Left cardiac atrium (tissue), 4 donors: ENCODE measurements around the gene WARS2. TPM values are rescaled to one million over a fixed set of nuclear protein-coding genes. Genes with fewer than 3 reads are reported as not detected.

Source experiments
- ATAC-seq, 2 donors: fragments of 200-7000 bp; cut with Tn5 transposase; one replicate each; pipeline ENCODE4 v1.9.1; 2020; ENCODE audit warnings: mild to moderate bottlenecking in 2 of 2, moderate library complexity in 2 of 2
- DNase-seq: peaks from one replicate; pipeline ENCODE4 v3.0.0-alpha.2; 2020
- intact Hi-C, 2 donors: fragments of 100-400 bp; cut with DNase I; formaldehyde crosslinking; loops; one replicate each; pipeline versions ENCODE4 v1.14.1 to v1.15.1; 2022 to 2023
- total RNA-seq, 2 donors: library from RNA; stranded (reverse); fragmentation: NEBNext Ultra II Directional; extraction: Animal tissue kit (Norgen Biotek cat#: 25700); gene quantifications; one replicate each; pipeline ENCODE4 v1.2.1, GENCODE V29; 2021
- donor health status: DM: no; HTN: yes; CAD: no.
- donor health status: DM: no; HTN: yes; CAD: no; lungs with severe emphysema.
- donor health status: DM: yes; HTN: yes; CAD: no.
- donor health status: Dilated cardiomyopathy.

The WARS2 gene
- total RNA-seq, 2 donors from 2014 or later: 11.1 to 11.4 TPM

DNA sequence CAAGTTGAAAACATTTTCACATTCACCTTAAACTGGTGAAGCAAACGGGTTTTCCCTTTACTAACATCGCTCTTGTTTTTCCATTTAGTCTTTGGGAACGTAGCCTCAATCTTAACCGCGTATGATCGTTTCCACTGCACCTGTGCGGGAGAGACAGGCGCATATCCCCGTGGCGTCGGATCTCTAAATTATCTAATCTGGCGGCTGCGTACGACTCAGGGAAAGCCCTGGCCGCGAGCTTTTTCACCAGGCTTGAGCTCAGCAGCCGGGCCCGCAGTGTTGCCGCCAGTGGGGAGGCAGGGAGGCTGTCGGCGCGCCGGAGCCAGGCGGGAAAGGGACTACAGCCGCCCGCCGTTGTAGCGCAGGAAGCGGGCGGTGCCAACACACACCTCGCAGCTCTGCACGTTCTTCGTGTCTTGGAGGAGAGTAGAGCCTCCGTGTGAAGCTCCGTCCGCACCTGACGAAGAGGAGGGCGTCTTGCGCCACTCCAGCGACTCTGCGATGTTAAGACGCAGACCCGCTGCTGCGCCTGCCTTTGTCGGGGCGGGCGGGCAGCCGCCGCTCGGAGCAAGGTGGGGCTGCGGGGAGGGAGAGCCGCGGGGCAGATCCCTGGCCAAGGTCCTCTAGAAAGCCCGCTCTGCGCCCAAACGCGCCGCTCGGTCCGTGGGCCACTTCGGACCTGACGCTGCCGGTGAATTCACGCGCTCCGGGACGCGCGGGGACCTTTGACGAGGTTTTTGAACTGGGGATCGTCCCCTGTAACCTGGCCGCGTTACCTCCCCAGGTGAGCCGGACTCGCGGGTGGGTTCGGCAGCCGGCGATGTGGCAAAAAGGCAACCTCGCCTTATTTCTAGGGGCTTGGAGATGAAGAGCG is 133.8 kb downstream of the WARS2 start:
- ATAC-seq: peak in 1 of 2 donors; percentile 24
- no peak for DNase-seq
- intact Hi-C loops: loop anchor here in 1 of 2 donors (10.0 kb wide), 1 partner anchor 852 kb away; no protein-coding TSS in a partner anchor

DNA sequence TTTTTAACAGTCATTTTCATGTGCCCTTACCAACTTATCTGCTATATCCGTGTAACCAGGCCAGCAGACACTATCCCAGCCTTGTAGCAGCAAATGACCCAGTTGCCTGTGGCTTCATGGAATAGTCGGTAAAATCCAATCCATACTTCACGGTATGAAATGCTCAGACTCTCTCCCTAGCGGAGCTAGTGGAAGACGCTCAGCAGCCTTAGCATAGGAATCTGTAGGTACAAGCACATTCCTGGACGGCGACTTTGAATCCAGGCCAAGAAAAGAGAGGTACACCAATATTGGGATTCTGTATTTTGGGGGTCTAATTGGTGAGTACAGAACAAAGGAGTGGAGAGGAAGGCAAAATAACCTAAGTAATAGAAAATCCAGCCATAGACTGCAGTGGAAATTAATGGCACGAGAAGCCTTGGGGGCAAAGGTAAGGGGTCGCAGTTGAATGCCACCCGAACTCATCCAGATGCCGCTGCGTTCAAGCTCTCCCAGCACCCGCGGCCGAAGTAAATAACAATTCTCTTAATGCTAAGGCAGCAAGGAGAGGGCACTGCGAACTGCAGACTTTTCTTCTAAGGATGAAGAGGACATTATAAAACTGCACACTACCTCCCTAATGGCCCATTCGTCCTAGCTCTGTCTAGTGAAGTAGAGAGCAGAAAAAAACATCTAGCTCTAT is 134.6 kb downstream of the WARS2 start:
- intact Hi-C loops: loop anchor here in 1 of 2 donors (10.0 kb wide), 1 partner anchor 851 kb away; no protein-coding TSS in a partner anchor
- no peak for ATAC-seq
- DNase-seq: no peak

DNA sequence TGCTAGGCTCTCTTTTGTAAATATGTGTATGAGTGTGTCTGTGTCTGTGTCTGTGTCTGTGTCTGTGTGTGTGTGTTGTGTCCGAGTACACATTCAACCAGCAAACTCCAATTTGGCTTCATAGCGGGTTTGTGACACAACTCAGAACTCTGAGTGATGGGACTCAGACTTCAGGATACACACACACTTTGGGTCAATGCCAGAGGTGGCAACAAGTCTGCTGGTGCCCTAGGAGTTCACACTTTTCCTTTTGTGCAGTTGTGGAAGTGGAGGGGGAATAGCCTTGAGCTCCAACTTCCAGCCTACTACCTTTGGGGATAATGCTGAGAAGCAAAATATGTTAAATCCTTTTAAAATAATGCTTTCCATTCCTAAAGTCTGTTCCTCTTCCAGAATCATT is 135.7 kb downstream of the WARS2 start:
- intact Hi-C loops: loop anchor here in 1 of 2 donors (10.0 kb wide), 1 partner anchor 850 kb away; no protein-coding TSS in a partner anchor
- ATAC-seq (no peak), DNase-seq (no peak)

- intact Hi-C loops: loop anchor here in 1 of 2 donors (10.0 kb wide), 1 partner anchor 849 kb away; no protein-coding TSS in a partner anchor
- DNase-seq (no peak), ATAC-seq (no peak)
Measured at GRCh38 chr1:119004129-119004527, 136.3 kb downstream of the WARS2 start.

DNA sequence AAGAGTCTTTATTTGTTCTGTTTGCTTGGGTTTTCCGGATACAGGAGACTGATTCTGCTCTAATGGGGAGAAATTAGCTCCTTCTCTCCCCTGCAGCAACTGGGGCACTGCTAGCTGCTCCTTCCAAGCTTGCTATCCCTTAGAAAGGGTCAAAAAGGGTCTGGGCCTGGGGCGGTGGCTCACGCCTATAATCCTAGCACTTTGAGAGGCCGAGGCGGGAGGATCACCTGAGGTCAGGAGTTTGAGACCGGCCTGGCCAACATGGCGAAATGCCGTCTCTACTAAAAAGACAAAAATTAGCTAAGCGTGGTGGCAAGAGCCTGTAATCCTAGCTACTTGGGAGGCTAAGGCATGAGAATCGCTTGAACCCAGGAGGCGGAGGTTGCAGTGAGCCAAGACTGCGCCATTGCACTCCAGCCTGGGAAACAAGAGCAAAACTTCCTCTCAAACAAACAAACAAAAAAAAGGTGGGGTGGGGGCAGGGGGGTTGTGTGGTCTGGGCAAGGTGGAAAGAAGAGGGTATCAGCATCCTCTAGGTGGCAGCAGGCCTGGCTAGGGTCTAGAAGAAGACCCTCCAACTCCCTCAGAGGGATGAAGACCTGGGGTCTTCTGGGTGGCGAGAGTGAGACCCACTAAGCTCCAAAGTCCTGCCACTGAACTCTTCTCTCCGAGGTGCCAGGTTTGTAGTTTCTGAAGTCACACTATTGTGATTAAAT is 136.9 kb downstream of the WARS2 start:
- DNase-seq (no peak), ATAC-seq (no peak)
- intact Hi-C loops: loop anchor here in 1 of 2 donors (10.0 kb wide), 1 partner anchor 849 kb away; no protein-coding TSS in a partner anchor

- intact Hi-C loops: loop anchor here in 1 of 2 donors (10.0 kb wide), 1 partner anchor 847 kb away; no protein-coding TSS in a partner anchor
- DNase-seq (peak; percentile 54), ATAC-seq (peak; percentile 39 to 84)
Measured at GRCh38 chr1:119002028-119002686, 138.3 kb downstream of the WARS2 start.

GRCh38 chr1:119001181-119002027 is 139.0 kb downstream of the WARS2 start:
- ATAC-seq (peak; percentile 61 to 69), DNase-seq (peak; percentile 41)

GRCh38 chr1:119000371-119001180 is 139.9 kb downstream of the WARS2 start:
- intact Hi-C loops: loop anchor here (2.0 to 10.0 kb wide), 2 partner anchors 14 to 846 kb away; no protein-coding TSS in a partner anchor
- peak; percentile 47 for DNase-seq

More at GRCh38 chr1:119001181-119002027, 139.0 kb downstream of the WARS2 start:
- intact Hi-C loops: loop anchor here (2.0 to 10.0 kb wide), 2 partner anchors 15 to 847 kb away; no protein-coding TSS in a partner anchor

DNA sequence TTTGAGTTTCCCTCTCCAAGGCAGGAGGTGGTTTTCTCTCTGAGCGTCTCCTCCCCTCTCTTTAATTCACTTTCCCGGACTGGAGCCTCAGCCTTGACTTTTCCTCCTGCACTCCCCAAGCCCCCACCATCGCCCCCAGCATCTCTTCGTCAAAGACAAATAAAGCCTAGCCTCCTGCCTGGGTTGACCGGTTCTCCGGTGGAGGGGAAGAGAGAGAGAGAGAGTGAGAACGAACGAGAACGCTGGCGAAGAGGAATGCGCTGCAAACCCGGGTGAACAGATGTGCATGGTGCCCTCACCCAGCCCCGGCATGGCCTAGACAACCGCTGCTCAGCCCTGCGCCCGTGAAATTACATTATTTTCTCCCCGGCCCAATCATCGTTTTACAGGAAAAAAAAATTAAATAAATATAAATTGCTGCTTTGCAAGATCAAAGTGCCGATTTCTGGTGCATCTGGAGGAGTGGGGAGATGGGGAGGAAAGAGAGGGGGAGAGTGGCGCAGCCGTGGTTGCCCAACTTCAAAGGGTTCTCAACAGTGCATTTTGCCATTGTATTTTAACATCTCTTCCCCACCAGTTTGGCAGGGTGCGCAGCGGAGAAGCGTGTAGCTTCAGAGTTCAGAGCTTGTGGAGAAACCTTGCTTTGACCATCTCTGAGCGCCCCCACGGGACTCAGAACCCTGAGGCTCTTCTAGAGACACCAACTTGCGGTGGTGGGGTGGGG is 140.9 kb downstream of the WARS2 start:
- no peak for DNase-seq
- ATAC-seq: no peak
- intact Hi-C loops: loop anchor here (2.0 to 10.0 kb wide), 2 partner anchors 13 to 845 kb away; no protein-coding TSS in a partner anchor

More at GRCh38 chr1:119000371-119001180, 139.9 kb downstream of the WARS2 start:
- ATAC-seq: peak in 1 of 2 donors; percentile 30

DNA sequence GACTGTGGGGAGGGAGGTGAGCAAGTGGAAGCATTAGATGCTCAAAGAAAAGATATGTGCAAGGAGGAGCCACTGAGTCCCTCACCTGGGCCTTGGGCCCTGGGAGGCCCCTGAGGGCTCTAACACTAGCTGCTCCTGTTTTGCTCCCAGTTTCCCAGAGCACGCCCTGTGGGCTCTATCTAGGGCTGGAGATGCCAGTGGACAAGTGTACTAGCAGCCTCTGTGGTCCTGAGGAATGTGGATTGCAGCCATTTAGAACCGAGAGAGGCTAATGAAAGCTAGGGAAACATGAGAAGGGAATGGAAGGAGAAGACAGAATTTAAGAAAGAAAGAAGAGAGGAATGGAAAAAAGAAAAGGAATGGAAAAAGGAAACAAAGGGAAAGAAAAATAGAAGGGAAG is 142.3 kb downstream of the WARS2 start:
- ATAC-seq (no peak), DNase-seq (no peak)
- intact Hi-C loops: no loop called here

GRCh38 chr1:118997225-118997624 is 143.2 kb downstream of the WARS2 start:
- DNase-seq: no peak
- ATAC-seq: no peak
- intact Hi-C loops: no loop called here

DNA sequence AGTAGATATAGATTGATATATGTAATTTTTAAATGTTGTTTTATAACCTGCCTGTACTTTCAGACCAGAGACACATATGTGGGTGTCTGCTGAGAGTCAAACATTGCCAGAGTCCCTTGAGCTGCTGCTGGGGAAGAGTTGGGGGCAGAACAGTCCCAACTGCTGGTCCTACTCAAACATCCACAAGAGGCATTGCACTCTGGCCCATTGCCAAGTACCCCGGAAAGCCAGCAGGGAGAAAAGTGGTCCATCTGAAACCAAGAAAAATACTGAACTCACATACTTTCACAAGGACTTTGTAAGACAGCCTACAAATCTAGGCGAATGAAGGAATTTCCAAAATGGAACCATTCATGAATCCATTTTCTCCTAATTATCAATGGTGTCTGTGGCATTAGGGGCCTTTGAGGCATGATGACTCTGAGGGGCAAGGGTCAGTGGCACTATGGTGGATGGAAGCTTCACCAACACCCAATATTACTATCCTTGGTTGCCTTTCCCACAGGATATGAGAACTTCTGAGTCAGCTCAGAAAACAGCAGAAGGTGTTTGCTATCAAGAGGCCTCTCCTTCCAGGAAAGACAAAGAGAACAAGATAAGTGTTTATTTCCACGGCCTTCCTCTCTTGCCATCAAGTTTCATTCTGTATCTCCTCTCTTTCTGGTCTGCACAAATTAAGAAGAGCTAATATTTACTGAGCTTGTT is 145.0 kb downstream of the WARS2 start:
- DNase-seq: no peak
- intact Hi-C loops: no loop called here
- no peak for ATAC-seq

DNA sequence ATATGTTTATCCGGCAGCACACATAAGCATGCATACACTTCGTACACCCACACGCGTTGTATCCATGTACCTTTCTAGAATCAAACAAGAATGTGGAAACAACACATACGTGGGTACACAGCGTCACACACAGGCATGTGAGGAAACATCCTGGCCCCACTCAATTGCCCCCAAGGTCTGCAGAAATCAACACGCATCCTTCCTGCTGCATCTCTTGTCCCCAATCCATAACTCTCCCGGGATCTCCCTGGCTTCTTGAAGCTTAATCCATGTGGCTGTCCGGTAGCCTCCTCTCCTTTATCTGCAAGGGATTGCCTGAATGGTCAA is 146.8 kb downstream of the WARS2 start:
- intact Hi-C loops: no loop called here
- DNase-seq (no peak), ATAC-seq (no peak)

DNA sequence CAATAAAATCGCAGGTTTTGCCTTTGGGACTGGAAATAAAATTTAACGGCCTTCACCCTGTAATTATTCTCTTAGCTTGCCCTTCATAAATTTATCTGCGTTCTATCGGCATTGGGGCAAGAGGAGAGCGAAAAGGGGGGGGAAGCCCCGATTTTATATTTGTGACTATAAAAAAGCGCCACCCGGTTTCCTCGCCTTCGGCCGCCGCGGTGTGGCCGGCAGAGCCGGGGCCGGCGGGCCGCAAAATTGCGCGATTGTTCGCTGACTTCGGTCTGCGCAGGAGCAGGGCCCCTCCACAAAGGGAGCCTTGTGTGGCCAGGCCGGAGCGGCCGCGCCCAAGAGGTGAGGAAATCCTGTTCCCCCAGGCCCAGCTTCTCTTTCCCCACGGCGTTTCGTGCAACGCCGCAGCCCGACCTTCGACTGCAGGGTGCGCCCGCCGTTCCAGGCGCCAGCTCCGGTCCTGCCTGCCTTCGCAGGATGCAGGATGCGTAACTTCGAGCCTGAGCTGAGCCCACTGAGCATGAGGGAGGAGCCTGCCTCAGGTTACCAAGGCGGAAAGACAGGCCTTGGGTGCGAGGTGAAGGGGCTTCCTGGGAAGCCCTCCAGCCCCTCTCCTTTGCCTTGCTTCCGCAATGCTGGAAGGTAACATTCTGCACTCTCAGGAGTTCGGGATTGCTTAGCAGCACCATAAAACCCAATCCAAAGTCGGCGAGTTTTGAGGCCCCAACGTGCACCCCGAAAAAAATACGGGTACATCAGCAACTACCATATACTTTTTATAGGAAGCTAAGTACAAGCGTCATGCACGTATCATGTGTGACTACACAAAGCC is 147.4 kb downstream of the WARS2 start:
- DNase-seq: no peak
- intact Hi-C loops: no loop called here
- ATAC-seq: no peak
